Activated CD4-positive, alpha-beta T cell treated with anti-CD3 and anti-CD28 coated beads, Interleukin-2, amount 10 ng/mL, durations not matched to agents 24 days and 14 days (primary cell): ENCODE data around the gene RNF213. TPM values are rescaled to one million over a fixed set of nuclear protein-coding genes. Genes with fewer than 3 reads are reported as not detected.

Experiments
- DNase-seq: peaks from one replicate; pipeline ENCODE4 v3.0.0; 2022
- H3K27ac Mint-ChIP-seq: one replicate; pipeline ENCODE4 v1.8.0; 2022; ENCODE audit warnings: mild to moderate bottlenecking, mixed read lengths
- H3K27me3 Mint-ChIP-seq: one replicate; pipeline ENCODE4 v1.8.0; 2022; ENCODE audit warnings: mixed read lengths
- H3K36me3 Mint-ChIP-seq: one replicate; pipeline ENCODE4 v1.8.0; 2022; ENCODE audit warnings: low read depth, mild to moderate bottlenecking, mixed read lengths
- H3K4me1 Mint-ChIP-seq: one replicate; pipeline ENCODE4 v1.8.0; 2021; ENCODE audit warnings: mixed read lengths
- H3K4me3 Mint-ChIP-seq: one replicate; pipeline ENCODE4 v1.8.0; 2022; ENCODE audit warnings: mild to moderate bottlenecking, moderate library complexity, mixed read lengths
- H3K9me3 Mint-ChIP-seq: one replicate; pipeline ENCODE4 v1.8.0; 2021; ENCODE audit warnings: mixed read lengths
- intact Hi-C: fragments of 100-400 bp; cut with micrococcal nuclease; formaldehyde crosslinking; loops from one replicate; pipeline ENCODE4 v1.15.1; 2023
- total RNA-seq: library from RNA; stranded (reverse); gene quantifications from 2 replicates; pipeline ENCODE4 v1.2.3, GENCODE V29; 2022

The RNF213 gene
- total RNA-seq, 1 donor from 2014 or later: 264 TPM

- no peak for DNase-seq
- no peaks in the 10 kb centered on the region for H3K9me3 Mint-ChIP-seq
- no peak overlapping the region for H3K27ac Mint-ChIP-seq
- no peaks in the 10 kb centered on the region for H3K36me3 Mint-ChIP-seq
- no peaks in the 10 kb centered on the region for H3K4me1 Mint-ChIP-seq
- H3K4me3 Mint-ChIP-seq: no peak overlapping the region
- H3K27me3 Mint-ChIP-seq: no peaks in the 10 kb centered on the region
- intact Hi-C loops: no loop called here
Measured at GRCh38 chr17:80442764-80443163, 182.1 kb downstream of the RNF213 start.

DNA sequence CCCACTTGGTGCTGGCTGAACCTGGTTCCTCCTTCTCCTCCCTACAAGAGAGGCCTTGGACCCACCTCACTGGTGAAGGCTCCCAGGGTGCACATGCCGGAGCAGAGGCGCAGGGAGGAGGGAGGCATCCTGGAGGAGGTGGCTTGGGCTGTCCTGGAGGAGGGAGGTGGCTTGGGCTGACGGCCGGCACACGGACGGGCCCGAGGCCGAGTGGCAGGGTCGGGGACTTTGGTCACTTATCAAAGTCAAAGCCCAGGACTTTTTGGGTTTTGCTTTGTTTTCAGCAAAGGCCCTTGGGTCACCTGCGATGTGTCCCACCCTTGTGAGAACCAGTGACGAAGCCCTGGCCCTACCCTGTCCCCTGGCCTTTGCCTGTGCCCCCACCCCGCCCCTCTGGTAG lies 182.8 kb downstream of the RNF213 start:
- H3K27me3 Mint-ChIP-seq: no peaks in the 10 kb centered on the region
- no peak for DNase-seq
- H3K9me3 Mint-ChIP-seq: no peaks in the 10 kb centered on the region
- H3K4me1 Mint-ChIP-seq: no peaks in the 10 kb centered on the region
- intact Hi-C loops: no loop called here
- H3K27ac Mint-ChIP-seq: no peak overlapping the region
- no peaks in the 10 kb centered on the region for H3K36me3 Mint-ChIP-seq
- no peak overlapping the region for H3K4me3 Mint-ChIP-seq

DNA sequence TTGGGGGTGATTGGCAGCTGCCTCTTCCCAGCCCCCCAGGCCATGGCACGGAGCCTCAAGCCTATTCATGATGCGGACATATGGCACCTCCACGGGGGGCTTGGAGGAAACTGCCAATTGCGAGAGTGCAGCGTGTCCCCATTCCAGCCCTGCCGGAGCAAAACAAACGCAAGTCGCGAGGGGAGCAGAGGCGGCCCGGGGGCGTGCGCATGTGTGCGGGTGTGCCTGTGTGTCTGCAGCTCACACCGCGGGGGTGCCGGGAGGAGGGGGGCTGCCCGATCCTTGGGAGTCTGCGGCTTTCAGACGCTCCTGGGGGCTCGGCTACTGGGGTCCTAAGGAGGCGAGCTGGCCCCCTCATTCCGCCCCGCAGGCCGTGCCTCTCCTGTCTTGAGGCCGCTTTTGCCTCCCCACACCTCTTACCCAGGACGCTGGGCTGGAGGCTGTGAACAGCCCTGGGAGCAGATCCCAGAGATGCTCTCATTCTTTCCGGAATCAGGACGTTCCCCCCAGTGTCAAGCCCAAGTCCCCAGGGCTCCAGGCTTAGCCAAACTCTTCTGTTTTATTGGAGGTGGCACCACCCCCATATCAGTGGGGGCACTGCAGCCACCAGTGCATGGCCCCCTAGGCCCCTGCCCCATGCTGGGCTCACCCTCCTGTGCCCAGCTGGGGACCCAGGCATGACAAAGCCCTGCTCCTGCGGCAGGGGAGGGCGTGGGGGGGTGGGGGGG lies 183.4 kb downstream of the RNF213 start:
- no peaks in the 10 kb centered on the region for H3K9me3 Mint-ChIP-seq
- intact Hi-C loops: no loop called here
- H3K4me3 Mint-ChIP-seq: no peak overlapping the region
- no peak for DNase-seq
- H3K36me3 Mint-ChIP-seq: no peaks in the 10 kb centered on the region
- no peaks in the 10 kb centered on the region for H3K27me3 Mint-ChIP-seq
- no peaks in the 10 kb centered on the region for H3K4me1 Mint-ChIP-seq
- H3K27ac Mint-ChIP-seq: no peak overlapping the region

DNA sequence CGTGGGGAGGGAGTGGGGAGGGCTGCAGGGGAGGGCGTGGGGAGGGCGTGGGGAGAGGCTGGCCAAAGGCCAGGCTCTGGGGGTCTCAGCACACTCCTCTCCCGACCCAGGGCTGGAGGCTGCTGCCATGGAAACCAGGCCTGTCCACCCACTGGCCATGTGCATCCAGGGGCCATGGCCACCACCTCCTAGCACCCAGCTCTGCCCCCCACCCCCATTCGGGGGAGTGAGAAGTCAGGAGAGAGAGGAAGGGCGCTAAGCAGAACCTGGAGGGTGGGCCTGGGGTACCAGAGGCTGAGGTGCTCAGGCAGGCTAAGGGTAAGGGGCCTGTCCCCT lies 184.0 kb downstream of the RNF213 start:
- Mint-ChIP-seq H3K4me3 (no peak overlapping the region), H3K4me1 (no peaks in the 10 kb centered on the region), H3K27ac (no peak overlapping the region), H3K27me3 (no peaks in the 10 kb centered on the region), H3K36me3 (no peaks in the 10 kb centered on the region), H3K9me3 (no peaks in the 10 kb centered on the region)
- no peak for DNase-seq
- intact Hi-C loops: no loop called here

- no peak overlapping the region for H3K4me3 Mint-ChIP-seq
- no peaks in the 10 kb centered on the region for H3K36me3 Mint-ChIP-seq
- intact Hi-C loops: no loop called here
- no peaks in the 10 kb centered on the region for H3K4me1 Mint-ChIP-seq
- no peaks in the 10 kb centered on the region for H3K9me3 Mint-ChIP-seq
- DNase-seq: no peak
- H3K27ac Mint-ChIP-seq: no peak overlapping the region
- no peaks in the 10 kb centered on the region for H3K27me3 Mint-ChIP-seq
Measured at GRCh38 chr17:80445007-80445725, 184.5 kb downstream of the RNF213 start.

DNA sequence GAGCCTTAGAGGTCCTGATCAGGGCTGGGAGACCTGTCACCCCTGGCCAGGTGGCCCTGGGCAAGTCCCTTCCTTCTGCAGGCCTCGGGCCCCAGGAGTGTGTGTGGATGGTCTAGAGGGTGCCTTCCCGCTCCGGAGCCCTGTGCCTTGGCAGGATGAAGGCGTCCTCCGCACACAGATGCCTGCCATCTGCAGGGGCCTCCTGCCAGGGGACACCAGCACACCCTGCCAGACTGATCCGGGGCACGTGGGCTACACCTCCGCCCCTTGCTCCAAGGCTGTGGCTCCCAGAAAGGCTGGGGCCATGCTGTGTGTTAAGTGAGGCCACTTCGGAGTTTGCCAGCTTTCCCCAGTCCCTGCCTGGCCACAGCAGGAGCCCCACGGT lies 185.1 kb downstream of the RNF213 start:
- Mint-ChIP-seq H3K27ac (no peak overlapping the region), H3K4me3 (no peak overlapping the region), H3K27me3 (no peaks in the 10 kb centered on the region), H3K4me1 (no peaks in the 10 kb centered on the region), H3K9me3 (no peaks in the 10 kb centered on the region), H3K36me3 (no peaks in the 10 kb centered on the region)
- DNase-seq: no peak
- intact Hi-C loops: no loop called here

- Mint-ChIP-seq H3K27me3 (no peaks in the 10 kb centered on the region), H3K36me3 (no peaks in the 10 kb centered on the region), H3K4me3 (no peak overlapping the region), H3K9me3 (no peaks in the 10 kb centered on the region), H3K27ac (no peak overlapping the region), H3K4me1 (no peaks in the 10 kb centered on the region)
- intact Hi-C loops: no loop called here
- DNase-seq: no peak
Measured at GRCh38 chr17:80446645-80447405, 186.2 kb downstream of the RNF213 start.

DNA sequence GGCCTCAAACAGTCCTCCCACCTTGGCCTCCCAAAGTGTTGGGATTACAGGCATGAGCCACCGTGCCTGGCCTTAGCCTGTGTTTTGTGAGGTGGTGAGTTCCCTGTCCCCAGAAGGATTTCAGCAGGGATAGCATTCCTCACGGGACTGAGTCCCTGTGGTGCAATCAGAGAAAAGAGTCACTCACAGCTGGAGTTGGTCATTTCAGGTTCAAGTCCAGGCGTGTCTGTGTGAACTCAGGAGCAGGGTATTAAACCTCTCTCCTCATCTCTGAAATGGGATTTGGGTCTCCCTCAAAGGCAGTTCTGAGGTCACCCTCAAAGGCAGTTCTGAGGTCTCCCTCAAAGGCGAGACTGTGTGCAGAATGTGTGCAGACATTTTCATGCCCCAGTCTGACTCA lies 187.1 kb downstream of the RNF213 start:
- Mint-ChIP-seq H3K4me3 (no peak overlapping the region), H3K27me3 (no peaks in the 10 kb centered on the region), H3K27ac (no peak overlapping the region), H3K4me1 (no peaks in the 10 kb centered on the region), H3K36me3 (no peaks in the 10 kb centered on the region), H3K9me3 (no peaks in the 10 kb centered on the region)
- no peak for DNase-seq
- intact Hi-C loops: no loop called here

Other genes with a start within 250 kb of the RNF213 start
- 1.4 and 1.9 TPM in 2 replicates for gene TBC1D16, start 225.0 kb upstream of the RNF213 start, total RNA-seq
- gene CCDC40, start 224.2 kb upstream of the RNF213 start, total RNA-seq: 0.37 and 0.54 TPM in 2 replicates
- 17.9 and 20.7 TPM in 2 replicates for gene GAA, start 159.3 kb upstream of the RNF213 start, total RNA-seq
- gene EIF4A3, start 113.7 kb upstream of the RNF213 start, total RNA-seq: 190 and 192 TPM in 2 replicates
- not detected in 2 replicates for gene CARD14, start 90.8 kb upstream of the RNF213 start, total RNA-seq
- gene SGSH, start 40.5 kb upstream of the RNF213 start, total RNA-seq: 20.5 and 22.5 TPM in 2 replicates
- 4.3 and 6.2 TPM in 2 replicates for gene SLC26A11, start 40.4 kb upstream of the RNF213 start, total RNA-seq
- gene ENDOV, start 154.3 kb downstream of the RNF213 start, total RNA-seq: 16.3 and 16.4 TPM in 2 replicates
- gene NPTX1, start 215.8 kb downstream of the RNF213 start, total RNA-seq: 30.4 and 31.6 TPM in 2 replicates